H4 (cell line): ENCODE measurements around the gene TBC1D22A. TPM values are rescaled to one million over a fixed set of nuclear protein-coding genes. Genes with fewer than 3 reads are reported as not detected.
"Not testable (repeated sequence)": the region's sequence is repeated elsewhere in the genome, so short reads cannot be mapped to it uniquely, and the experiment has no call there.

Experiments used
- DNase-seq: peaks from one replicate; pipeline ENCODE4 v3.0.0-alpha.2; 2015; ENCODE audit warnings: low spot score
- total RNA-seq: library from RNA; depleted of rRNA; stranded (reverse); fragments of >200 nt; shearing (Covaris generic); gene quantifications from 2 replicates; pipeline ENCODE4 v1.2.3, GENCODE V29; 2014

TBC1D22A gene
- total RNA-seq, 1 experiment from 2014 or later, result 8.6 TPM

GRCh38 chr22:46971099-46971763 lies 208.8 kb downstream of the TBC1D22A start:
- no peak for DNase-seq

GRCh38 chr22:46971764-46972125 lies 209.3 kb downstream of the TBC1D22A start:
- no peak for DNase-seq

GRCh38 chr22:46972256-46972655 lies 209.8 kb downstream of the TBC1D22A start:
- DNase-seq, result no peak

GRCh38 chr22:46972901-46973831 lies 210.7 kb downstream of the TBC1D22A start:
- no peak for DNase-seq

- DNase-seq, result no peak
Observed at GRCh38 chr22:46974077-46974476, 211.6 kb downstream of the TBC1D22A start.

GRCh38 chr22:46974631-46975585 lies 212.5 kb downstream of the TBC1D22A start:
- DNase-seq, result no peak

- DNase-seq, result no peak
Observed at GRCh38 chr22:46976143-46976542, 213.7 kb downstream of the TBC1D22A start.

- no peak for DNase-seq
Observed at GRCh38 chr22:46976598-46976997, 214.1 kb downstream of the TBC1D22A start.

GRCh38 chr22:46977656-46978343 lies 215.3 kb downstream of the TBC1D22A start:
- no peak for DNase-seq

GRCh38 chr22:46978668-46979067 lies 216.2 kb downstream of the TBC1D22A start:
- DNase-seq, result not testable (repeated sequence)

GRCh38 chr22:46979506-46979905 lies 217.1 kb downstream of the TBC1D22A start:
- DNase-seq, result no peak

- no peak for DNase-seq
Observed at GRCh38 chr22:46980392-46980791, 217.9 kb downstream of the TBC1D22A start.

- DNase-seq, result no peak
Observed at GRCh38 chr22:46982635-46983034, 220.2 kb downstream of the TBC1D22A start.

- DNase-seq, result no peak
Observed at GRCh38 chr22:46983046-46983445, 220.6 kb downstream of the TBC1D22A start.

- no peak for DNase-seq
Observed at GRCh38 chr22:46984751-46985506, 222.5 kb downstream of the TBC1D22A start.

GRCh38 chr22:46985507-46985882 lies 223.0 kb downstream of the TBC1D22A start:
- no peak for DNase-seq

GRCh38 chr22:46986788-46987187 lies 224.3 kb downstream of the TBC1D22A start:
- no peak for DNase-seq

- DNase-seq, result no peak
Observed at GRCh38 chr22:46990937-46991550, 228.6 kb downstream of the TBC1D22A start.

- no peak for DNase-seq
Observed at GRCh38 chr22:46991666-46992065, 229.2 kb downstream of the TBC1D22A start.

- DNase-seq, result no peak
Observed at GRCh38 chr22:46992121-46992731, 229.8 kb downstream of the TBC1D22A start.
